ENCODE data around the gene CD44.
"Not testable (repeated sequence)": the region's sequence is repeated elsewhere in the genome, so short reads cannot be mapped to it uniquely, and the experiment has no call there.

CD44 gene

DNA sequence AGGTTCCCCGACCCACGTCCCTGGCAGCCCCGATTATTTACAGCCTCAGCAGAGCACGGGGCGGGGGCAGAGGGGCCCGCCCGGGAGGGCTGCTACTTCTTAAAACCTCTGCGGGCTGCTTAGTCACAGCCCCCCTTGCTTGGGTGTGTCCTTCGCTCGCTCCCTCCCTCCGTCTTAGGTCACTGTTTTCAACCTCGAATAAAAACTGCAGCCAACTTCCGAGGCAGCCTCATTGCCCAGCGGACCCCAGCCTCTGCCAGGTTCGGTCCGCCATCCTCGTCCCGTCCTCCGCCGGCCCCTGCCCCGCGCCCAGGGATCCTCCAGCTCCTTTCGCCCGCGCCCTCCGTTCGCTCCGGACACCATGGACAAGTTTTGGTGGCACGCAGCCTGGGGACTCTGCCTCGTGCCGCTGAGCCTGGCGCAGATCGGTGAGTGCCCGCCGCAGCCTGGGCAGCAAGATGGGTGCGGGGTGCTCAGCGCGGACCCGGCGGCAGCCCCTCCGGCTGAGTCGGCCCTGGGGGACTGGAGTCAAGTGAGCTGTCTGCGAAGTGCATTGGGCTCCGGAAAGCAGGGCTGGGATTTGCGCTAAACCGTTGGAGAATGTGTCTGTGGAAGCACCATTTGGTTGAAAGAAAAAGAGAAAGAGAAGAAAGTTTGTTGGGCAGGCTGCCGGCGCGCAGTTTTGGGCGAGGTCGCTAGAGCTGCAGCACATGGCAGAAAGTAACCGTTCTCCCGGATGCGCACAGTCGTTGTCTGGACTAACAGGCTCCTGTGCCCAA lies at the start of gene CD44:
TSS of gene CD44 (plus strand) at position 229 of the 779 bp plus-strand sequence. CDS start at position 362, 133 bp downstream.
- peak; percentile 89 for DNase-seq (ENCODE audit: low read depth, low spot score)
- H3K4me3 ChIP-seq (ENCODE audit: low read depth, low read length): peak within 1 kb of the TSS; percentile 98
- TF ChIP-seq, protein P1, sequence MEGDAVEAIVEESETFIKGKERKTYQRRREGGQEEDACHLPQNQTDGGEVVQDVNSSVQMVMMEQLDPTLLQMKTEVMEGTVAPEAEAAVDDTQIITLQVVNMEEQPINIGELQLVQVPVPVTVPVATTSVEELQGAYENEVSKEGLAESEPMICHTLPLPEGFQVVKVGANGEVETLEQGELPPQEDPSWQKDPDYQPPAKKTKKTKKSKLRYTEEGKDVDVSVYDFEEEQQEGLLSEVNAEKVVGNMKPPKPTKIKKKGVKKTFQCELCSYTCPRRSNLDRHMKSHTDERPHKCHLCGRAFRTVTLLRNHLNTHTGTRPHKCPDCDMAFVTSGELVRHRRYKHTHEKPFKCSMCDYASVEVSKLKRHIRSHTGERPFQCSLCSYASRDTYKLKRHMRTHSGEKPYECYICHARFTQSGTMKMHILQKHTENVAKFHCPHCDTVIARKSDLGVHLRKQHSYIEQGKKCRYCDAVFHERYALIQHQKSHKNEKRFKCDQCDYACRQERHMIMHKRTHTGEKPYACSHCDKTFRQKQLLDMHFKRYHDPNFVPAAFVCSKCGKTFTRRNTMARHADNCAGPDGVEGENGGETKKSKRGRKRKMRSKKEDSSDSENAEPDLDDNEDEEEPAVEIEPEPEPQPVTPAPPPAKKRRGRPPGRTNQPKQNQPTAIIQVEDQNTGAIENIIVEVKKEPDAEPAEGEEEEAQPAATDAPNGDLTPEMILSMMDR (IDR thresholded peaks at IDR 0.05; ENCODE audit: low read depth, low read length): no peak
- in situ Hi-C loops (cut with HindIII; ENCODE audit: low sequenced_read_pairs): no loop called here

DNA sequence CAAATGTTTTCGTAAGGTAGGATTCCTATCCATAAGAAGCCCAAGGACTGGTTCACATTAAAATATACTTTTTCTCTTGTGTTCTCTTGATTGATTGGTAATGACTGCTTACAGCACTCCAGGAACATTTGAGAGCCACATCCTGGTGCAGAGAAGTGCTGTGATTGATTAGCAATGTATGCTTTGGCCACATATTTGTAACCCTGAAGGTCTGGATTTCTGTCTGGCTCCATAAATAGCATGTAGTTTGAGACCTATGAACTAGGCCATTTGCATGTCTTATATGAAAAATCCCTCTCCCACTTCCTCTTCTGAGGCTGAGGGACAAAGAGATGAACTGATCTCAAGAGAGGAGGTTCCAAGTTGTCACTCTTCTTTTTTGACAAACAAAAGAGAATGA lies 49.3 kb upstream of the CD44 start:
- no peak overlapping the region for H3K4me3 ChIP-seq (ENCODE audit: low read depth, low read length)
- no peak for DNase-seq (ENCODE audit: low read depth, low spot score)
- TF ChIP-seq, protein P1 (IDR thresholded peaks at IDR 0.05; ENCODE audit: low read depth, low read length): no peak
- in situ Hi-C loops (cut with HindIII; ENCODE audit: low sequenced_read_pairs): no loop called here

DNA sequence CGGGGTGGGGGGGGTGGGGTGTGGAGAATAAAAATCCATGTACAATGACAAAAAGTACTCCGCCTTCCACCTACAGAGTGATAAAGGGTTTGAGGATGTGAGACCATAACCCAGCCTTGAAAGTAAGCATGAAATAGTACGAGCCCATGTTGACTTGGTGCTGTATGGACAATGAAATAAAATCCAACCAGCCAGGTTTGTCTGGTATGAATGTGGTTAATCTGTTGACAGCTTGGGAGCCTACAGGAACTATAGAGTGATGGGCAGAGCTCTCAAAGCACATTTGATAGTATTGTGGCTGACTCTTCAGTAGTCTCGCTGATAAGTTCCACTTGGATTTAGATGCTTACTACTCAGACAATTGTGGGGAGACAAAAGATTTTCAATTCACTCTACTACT lies 48.8 kb upstream of the CD44 start:
- no peak for DNase-seq (ENCODE audit: low read depth, low spot score)
- no peak overlapping the region for H3K4me3 ChIP-seq (ENCODE audit: low read depth, low read length)
- in situ Hi-C loops (cut with HindIII; ENCODE audit: low sequenced_read_pairs): no loop called here
- TF ChIP-seq, protein P1 (IDR thresholded peaks at IDR 0.05; ENCODE audit: low read depth, low read length): no peak

DNA sequence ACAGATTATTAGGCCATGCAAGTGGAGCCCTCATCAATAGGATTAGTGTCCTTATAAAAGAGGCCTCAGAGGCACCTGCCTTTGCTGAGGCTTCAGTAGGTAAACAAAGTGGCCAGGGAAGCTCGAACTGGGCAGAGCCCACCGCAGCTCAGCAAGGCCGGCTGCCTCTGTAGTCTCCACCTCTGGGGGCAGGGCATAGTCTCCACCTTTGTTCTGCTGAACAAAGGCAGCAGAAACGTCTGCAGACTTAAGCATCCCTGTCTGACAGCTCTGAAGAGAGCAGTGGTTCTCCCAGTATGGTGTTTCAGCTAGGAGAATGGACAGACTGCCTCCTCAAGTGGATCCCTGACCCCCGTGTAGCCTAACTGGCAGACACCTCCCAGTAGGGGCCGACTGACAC lies 48.0 kb upstream of the CD44 start:
- DNase-seq (ENCODE audit: low read depth, low spot score); H3K4me3 ChIP-seq (ENCODE audit: low read depth, low read length); in situ Hi-C loops (cut with HindIII; ENCODE audit: low sequenced_read_pairs): not testable (repeated sequence)

DNA sequence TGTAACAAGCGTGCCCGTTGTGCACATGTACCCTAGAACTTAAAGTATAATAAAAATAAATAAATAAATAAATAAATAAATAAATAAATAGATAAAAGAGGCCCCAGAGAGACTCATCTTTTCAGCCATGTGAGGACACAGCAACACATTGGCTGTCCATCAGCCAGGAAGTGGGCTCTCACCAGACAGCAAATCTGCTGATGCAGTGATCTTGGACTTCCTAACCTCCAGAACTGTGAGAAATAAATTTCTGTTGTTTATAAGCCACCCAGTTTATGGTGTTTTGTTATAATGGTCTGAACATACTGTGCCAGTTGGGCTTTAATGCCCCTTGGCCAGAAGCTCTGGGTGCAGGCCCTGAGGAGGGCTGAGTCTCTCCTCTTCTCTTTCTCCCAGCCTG lies 42.2 kb upstream of the CD44 start:
- no peak overlapping the region for H3K4me3 ChIP-seq (ENCODE audit: low read depth, low read length)
- DNase-seq (ENCODE audit: low read depth, low spot score): no peak
- in situ Hi-C loops (cut with HindIII; ENCODE audit: low sequenced_read_pairs): no loop called here
- TF ChIP-seq, protein P1 (IDR thresholded peaks at IDR 0.05; ENCODE audit: low read depth, low read length): no peak

DNA sequence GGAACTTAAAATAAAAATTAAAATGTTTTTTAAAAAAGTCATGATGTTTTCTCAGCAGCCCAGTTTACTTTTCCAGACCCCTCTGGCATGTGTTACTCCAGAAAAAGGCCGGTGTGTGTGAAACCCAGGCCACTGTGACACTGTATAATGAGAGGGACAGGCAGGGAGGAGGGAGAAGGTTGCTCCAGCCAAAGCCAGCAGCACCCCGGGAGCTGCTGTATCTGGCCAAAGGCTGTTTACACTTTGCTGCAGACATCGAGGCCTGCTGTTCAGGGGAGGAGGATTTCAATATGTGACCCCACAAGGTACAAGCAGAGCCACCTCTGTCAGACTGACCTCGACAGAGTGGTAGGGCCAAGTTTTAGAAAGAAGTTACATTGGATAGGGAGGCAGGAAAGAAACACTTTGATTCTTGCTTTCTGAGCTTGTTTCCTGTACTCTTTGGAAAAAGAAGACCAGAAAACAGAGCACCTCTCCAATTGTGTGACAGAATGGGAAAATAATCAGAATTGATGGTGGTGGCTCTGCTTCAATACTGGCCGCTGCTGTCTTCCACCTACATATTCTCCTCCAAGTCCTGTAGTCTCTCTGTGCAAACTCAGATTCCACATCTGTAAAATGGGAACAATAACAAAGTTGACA lies 41.0 kb upstream of the CD44 start:
- DNase-seq (ENCODE audit: low read depth, low spot score): no peak
- H3K4me3 ChIP-seq (ENCODE audit: low read depth, low read length): no peak overlapping the region
- in situ Hi-C loops (cut with HindIII; ENCODE audit: low sequenced_read_pairs): no loop called here
- TF ChIP-seq, protein P1 (IDR thresholded peaks at IDR 0.05; ENCODE audit: low read depth, low read length): no peak

DNA sequence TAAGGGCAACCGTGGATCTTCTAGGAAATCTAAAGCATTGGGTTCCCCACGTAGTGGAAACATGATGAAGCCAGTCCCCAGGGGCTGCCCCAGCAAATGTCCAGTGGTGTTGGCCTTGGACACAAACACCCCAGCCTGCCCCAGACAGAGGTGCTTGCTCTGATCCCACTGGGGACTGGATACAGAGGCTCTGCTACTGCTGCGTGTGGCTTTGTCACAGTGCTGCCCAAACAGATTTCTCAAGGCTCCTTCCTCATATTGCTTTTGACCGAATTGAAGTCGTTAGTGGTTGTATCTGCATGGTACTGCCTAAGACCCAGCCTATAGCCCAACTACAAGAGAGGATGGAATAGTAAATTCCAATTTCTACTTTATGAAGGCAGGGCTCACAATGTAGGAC lies 40.1 kb upstream of the CD44 start:
- no peak overlapping the region for H3K4me3 ChIP-seq (ENCODE audit: low read depth, low read length)
- in situ Hi-C loops (cut with HindIII; ENCODE audit: low sequenced_read_pairs): no loop called here
- no peak for DNase-seq (ENCODE audit: low read depth, low spot score)
- TF ChIP-seq, protein P1 (IDR thresholded peaks at IDR 0.05; ENCODE audit: low read depth, low read length): no peak
